Activated naive CD4-positive, alpha-beta T cell treated with anti-CD3 and anti-CD28 coated beads, Interleukin-2, amount 50 U/mL, for 16 hours (primary cell): ENCODE data around the gene OR9A4.
"Not testable (repeated sequence)": the region's sequence is repeated elsewhere in the genome, so short reads cannot be mapped to it uniquely, and the experiment has no call there.

Experiments
- DNase-seq: peaks from one replicate; pipeline ENCODE4 v3.0.0-alpha.2; 2020

OR9A4 gene

GRCh38 chr7:141916099-141916498, at the start of gene OR9A4:
Gene OR9A4 (plus strand): TSS chr7:141916399. CDS start chr7:141918876, 2,477 bp downstream.
- DNase-seq = no peak

GRCh38 chr7:141866974-141867373, 49.2 kb upstream of the OR9A4 start:
- no peak for DNase-seq

GRCh38 chr7:141872931-141873330, 43.3 kb upstream of the OR9A4 start:
- no peak for DNase-seq

GRCh38 chr7:141874787-141875186, 41.4 kb upstream of the OR9A4 start:
- no peak for DNase-seq

GRCh38 chr7:141875453-141875852, 40.7 kb upstream of the OR9A4 start:
- DNase-seq = no peak

- DNase-seq = no peak
These were observed 39.8 kb upstream of the OR9A4 start for GRCh38 chr7:141876371-141876770.

- no peak for DNase-seq
These were observed 38.8 kb upstream of the OR9A4 start for GRCh38 chr7:141877365-141877764.

- no peak for DNase-seq
These were observed 35.2 kb upstream of the OR9A4 start for GRCh38 chr7:141880960-141881359.

GRCh38 chr7:141884539-141885225, 31.5 kb upstream of the OR9A4 start:
- no peak for DNase-seq

- no peak for DNase-seq
These were observed 26.9 kb upstream of the OR9A4 start for GRCh38 chr7:141889321-141889720.

- DNase-seq = no peak
These were observed 24.9 kb upstream of the OR9A4 start for GRCh38 chr7:141891336-141891735.

- not testable (repeated sequence) for DNase-seq
These were observed 16.8 kb upstream of the OR9A4 start for GRCh38 chr7:141899366-141899765.

- no peak for DNase-seq
These were observed 9.9 kb upstream of the OR9A4 start for GRCh38 chr7:141906285-141906684.

- DNase-seq = no peak
These were observed 4.8 kb upstream of the OR9A4 start for GRCh38 chr7:141911391-141911790.

GRCh38 chr7:141915565-141915964, 634 bp upstream of the OR9A4 start:
- DNase-seq = no peak

GRCh38 chr7:141920281-141920680, 4.1 kb downstream of the OR9A4 start:
- DNase-seq = no peak

GRCh38 chr7:141928146-141928844, 12.1 kb downstream of the OR9A4 start:
- no peak for DNase-seq

GRCh38 chr7:141928845-141929195, 12.6 kb downstream of the OR9A4 start:
- no peak for DNase-seq

- DNase-seq = no peak
These were observed 14.0 kb downstream of the OR9A4 start for GRCh38 chr7:141930211-141930610.

GRCh38 chr7:141941075-141941474, 24.9 kb downstream of the OR9A4 start:
- no peak for DNase-seq

GRCh38 chr7:141943846-141944245, 27.6 kb downstream of the OR9A4 start:
- DNase-seq = no peak

- DNase-seq = no peak
These were observed 28.6 kb downstream of the OR9A4 start for GRCh38 chr7:141944811-141945210.

- no peak for DNase-seq
These were observed 29.2 kb downstream of the OR9A4 start for GRCh38 chr7:141945356-141945755.

GRCh38 chr7:141946796-141947195, 30.6 kb downstream of the OR9A4 start, which contains the start of gene CLEC5A:
Gene CLEC5A (minus strand): TSS chr7:141946974. CDS start chr7:141946292, 682 bp downstream.
- no peak for DNase-seq

GRCh38 chr7:141949021-141949420, 32.8 kb downstream of the OR9A4 start:
- DNase-seq = no peak
